GM12878 (cell line): ENCODE results near the gene ARID1A. TPM values are rescaled to one million over a fixed set of nuclear protein-coding genes. Genes with fewer than 3 reads are reported as not detected.

ENCODE experiments used
- E4F1 ChIP-seq: fragments of 450-650 bp; IDR thresholded peaks from 2 replicates; pipeline ENCODE4 v1.6.1; 2018; ENCODE audit warnings: borderline replicate concordance, mild to moderate bottlenecking; ENCODE audit not compliant: partially characterized antibody
- KAT2A ChIP-seq: conservative IDR thresholded peaks from 2 replicates; pipeline ENCODE4 v1.6.1; 2011; ENCODE audit warnings: low read depth, low read length; ENCODE audit not compliant: control insufficient read depth
- REST ChIP-seq: IDR thresholded peaks from 2 replicates; pipeline ENCODE4 v1.6.1; 2012; ENCODE audit warnings: mild to moderate bottlenecking, low read depth, low read length
- SREBF2 ChIP-seq: IDR thresholded peaks from 2 replicates; pipeline ENCODE4 v1.6.1; 2012; ENCODE audit warnings: mild to moderate bottlenecking, low read length
- SUPT20H ChIP-seq: IDR thresholded peaks from 2 replicates; pipeline ENCODE4 v1.6.1; 2011; ENCODE audit warnings: low read depth, mild to moderate bottlenecking, low read length, moderate library complexity, borderline replicate concordance; ENCODE audit not compliant: control insufficient read depth
- ZBED1 ChIP-seq: IDR thresholded peaks from 2 replicates; pipeline ENCODE4 v1.6.1; 2016; ENCODE audit warnings: borderline replicate concordance
- polyA plus RNA-seq, 11 experiments: library from polyadenylated mRNA; depleted of rRNA in 4 of 11; unstranded in 6 of 11; stranded (reverse) in 5 of 11; fragments of >200 nt; fragmentation: Nextera tagmentation in 4 of 11; fragmentation: Illumina TruSeq in 1 of 11; extraction: Ambion mirVana in 4 of 11; extraction: Trizol in 1 of 11; gene quantifications; 1 replicate in 1 of 11; 2 replicates in 10 of 11; pipeline versions ENCODE4 v1.2.1 to v1.2.3, GENCODE V29; 2011 to 2016; ENCODE audit warnings: inconsistent platforms in 2 of 11, missing spikeins in 2 of 11, low read depth in 1 of 11
- total RNA-seq, 4 experiments: library from RNA; depleted of rRNA in 3 of 4; stranded (reverse); fragments of >200 nt in 3 of 4; fragmentation: Illumina TruSeq in 1 of 4; extraction: Trizol in 1 of 4; gene quantifications; 2 replicates each; pipeline versions ENCODE4 v1.2.1 to v1.2.3, GENCODE V29; 2013 to 2021

The ARID1A gene
- total and polyA plus RNA-seq, 10 of the 15 experiments (the other 5 are each of a cell fraction or from before 2014, with no cell fraction given) = 10.0 to 98.0 (median 23.5) TPM

GRCh38 chr1:26788836-26789611, 93.2 kb downstream of the ARID1A start (continued):
- TF ChIP-seq ZBED1 (no peak), SUPT20H (no peak), E4F1 (no peak), SREBF2 (no peak), REST (no peak), KAT2A (no peak)
- TF ChIP-seq, all 136 proteins: peak for 37
